ENCODE results near the gene DEFB121. TPM values are rescaled to one million over a fixed set of nuclear protein-coding genes. Genes with fewer than 3 reads are reported as not detected.
"Not testable (repeated sequence)": the region's sequence is repeated elsewhere in the genome, so short reads cannot be mapped to it uniquely, and the experiment has no call there.

DEFB121 gene
- not detected for polyA plus RNA-seq (2013, experiment 1 of 2; ENCODE audit: insufficient read length)
- not detected for polyA plus RNA-seq (2013, experiment 2 of 2; ENCODE audit: insufficient read length)

GRCh38 chr20:31406115-31406514 lies at the start of gene DEFB121:
Gene DEFB121, minus strand, starts transcription at chr20:31406215. Its CDS starts 63 bp downstream, at chr20:31406152.
- DNase-seq: no peak

- no peak for DNase-seq
Measured at GRCh38 chr20:31454361-31454760, 48.3 kb upstream of the DEFB121 start.

- DNase-seq: peak; percentile 43
Measured at GRCh38 chr20:31452575-31452974, 46.6 kb upstream of the DEFB121 start.

GRCh38 chr20:31449511-31450414 lies 43.7 kb upstream of the DEFB121 start:
- DNase-seq: no peak

GRCh38 chr20:31446084-31446819 lies 40.2 kb upstream of the DEFB121 start:
- no peak for DNase-seq

- DNase-seq: no peak
Measured at GRCh38 chr20:31440012-31440659, 34.1 kb upstream of the DEFB121 start, which contains the start of gene DEFB123. Gene DEFB123, plus strand, starts transcription at chr20:31440632. Its CDS starts 67 bp downstream, at chr20:31440699.

- no peak for DNase-seq
Measured at GRCh38 chr20:31430568-31431115, 24.6 kb upstream of the DEFB121 start.

- DNase-seq: not testable (repeated sequence)
Measured at GRCh38 chr20:31427576-31427975, 21.6 kb upstream of the DEFB121 start.

- DNase-seq: not testable (repeated sequence)
Measured at GRCh38 chr20:31426891-31427551, 21.0 kb upstream of the DEFB121 start.

GRCh38 chr20:31425797-31426196 lies 19.8 kb upstream of the DEFB121 start:
- DNase-seq: no peak

GRCh38 chr20:31418307-31418706 lies 12.3 kb upstream of the DEFB121 start:
- no peak for DNase-seq

GRCh38 chr20:31415653-31416052 lies 9.6 kb upstream of the DEFB121 start:
- DNase-seq: no peak

GRCh38 chr20:31414381-31414780 lies 8.4 kb upstream of the DEFB121 start:
- DNase-seq: no peak

GRCh38 chr20:31410011-31410410 lies 4.0 kb upstream of the DEFB121 start:
- DNase-seq: no peak

GRCh38 chr20:31403886-31404285 lies 2.1 kb downstream of the DEFB121 start:
- DNase-seq: no peak

- DNase-seq: no peak
Measured at GRCh38 chr20:31394900-31395299, 11.1 kb downstream of the DEFB121 start.

- no peak for DNase-seq
Measured at GRCh38 chr20:31392836-31393235, 13.2 kb downstream of the DEFB121 start.

GRCh38 chr20:31390490-31390889 lies 15.5 kb downstream of the DEFB121 start, which contains the start of gene DEFB119:
Gene DEFB119, minus strand, starts transcription at chr20:31390590. Its CDS starts 107 bp downstream, at chr20:31390483.
- no peak for DNase-seq

GRCh38 chr20:31374346-31374745 lies 31.7 kb downstream of the DEFB121 start:
- no peak for DNase-seq

GRCh38 chr20:31368301-31368700 lies 37.7 kb downstream of the DEFB121 start, which contains the start of gene DEFB118:
Gene DEFB118, plus strand, starts transcription at chr20:31368601. Its CDS starts 50 bp downstream, at chr20:31368651.
- no peak for DNase-seq

- DNase-seq: not testable (repeated sequence)
Measured at GRCh38 chr20:31364272-31364671, 41.7 kb downstream of the DEFB121 start.

- no peak for DNase-seq
Measured at GRCh38 chr20:31363295-31363694, 42.7 kb downstream of the DEFB121 start.
